Prostate gland (tissue), 2 donors: ENCODE measurements around the gene GID8. TPM values are rescaled to one million over a fixed set of nuclear protein-coding genes. Genes with fewer than 3 reads are reported as not detected.

ENCODE experiments used
- DNase-seq: peaks from one replicate; pipeline ENCODE4 v3.0.0-alpha.2; 2019; ENCODE audit warnings: low spot score
- H3K27ac ChIP-seq, 2 donors: fragments of 200-600 bp; sonication (generic); 2 replicates each; pipeline ENCODE4 v1.5.1; 2017 to 2019
- H3K27me3 ChIP-seq: fragments of 200-600 bp; sonication (generic); replicated peaks from 2 replicates; pipeline ENCODE4 v1.5.1; 2019; ENCODE audit not compliant: insufficient read depth
- H3K36me3 ChIP-seq, 2 donors: fragments of 200-600 bp; sonication (generic); 1 replicate in 1 of 2; 2 replicates in 1 of 2; pipeline versions ENCODE4 v1.5.1 to v1.8.1; 2017 to 2019
- H3K4me1 ChIP-seq: fragments of 200-600 bp; sonication (generic); replicated peaks from 2 replicates; pipeline ENCODE4 v1.5.1; 2019
- H3K4me3 ChIP-seq, 2 donors: fragments of 200-600 bp; sonication (generic); 2 replicates each; pipeline ENCODE4 v1.5.1; 2017 to 2019
- H3K9me3 ChIP-seq: fragments of 200-600 bp; sonication (generic); 2 replicates; pipeline ENCODE4 v1.5.1; 2017
- CTCF ChIP-seq, 4 experiments: fragments of 200-600 bp in 2 of 4; fragments of 450-650 bp in 2 of 4; sonication (generic) in 2 of 4; IDR thresholded peaks; 1 replicate in 3 of 4; 2 replicates in 1 of 4; pipeline ENCODE4 v1.5.1; 2016 to 2019; ENCODE audit warnings: antibody characterized with exemption in 4 of 4, mild to moderate bottlenecking in 2 of 4, moderate library complexity in 2 of 4
- POLR2A ChIP-seq: fragments of 450-650 bp; IDR thresholded peaks from one replicate; pipeline ENCODE4 v1.6.1; 2016; ENCODE audit warnings: antibody characterized with exemption, mild to moderate bottlenecking
- POLR2AphosphoS5 ChIP-seq: sonication (generic); formaldehyde crosslinking; IDR thresholded peaks from one replicate; pipeline ENCODE4 v1.6.1; 2017; ENCODE audit warnings: antibody characterized with exemption
- WGBS: methylation state at CpG from one replicate; pipeline ENCODE4 v1.1.5; 2018; 5-methylcytosine and 5-hydroxymethylcytosine counted together
- intact Hi-C: fragments of 100-400 bp; cut with DNase I; formaldehyde crosslinking; loops from one replicate; pipeline ENCODE4 v1.14.2; 2022
- total RNA-seq, 2 donors: library from RNA; depleted of rRNA; stranded (reverse); fragments of >200 nt; gene quantifications; one replicate each; pipeline ENCODE4 v1.1.0, GENCODE V29; 2016

Gene GID8
- total RNA-seq, 2 donors from 2014 or later, result 38.7 to 42.7 TPM

DNA sequence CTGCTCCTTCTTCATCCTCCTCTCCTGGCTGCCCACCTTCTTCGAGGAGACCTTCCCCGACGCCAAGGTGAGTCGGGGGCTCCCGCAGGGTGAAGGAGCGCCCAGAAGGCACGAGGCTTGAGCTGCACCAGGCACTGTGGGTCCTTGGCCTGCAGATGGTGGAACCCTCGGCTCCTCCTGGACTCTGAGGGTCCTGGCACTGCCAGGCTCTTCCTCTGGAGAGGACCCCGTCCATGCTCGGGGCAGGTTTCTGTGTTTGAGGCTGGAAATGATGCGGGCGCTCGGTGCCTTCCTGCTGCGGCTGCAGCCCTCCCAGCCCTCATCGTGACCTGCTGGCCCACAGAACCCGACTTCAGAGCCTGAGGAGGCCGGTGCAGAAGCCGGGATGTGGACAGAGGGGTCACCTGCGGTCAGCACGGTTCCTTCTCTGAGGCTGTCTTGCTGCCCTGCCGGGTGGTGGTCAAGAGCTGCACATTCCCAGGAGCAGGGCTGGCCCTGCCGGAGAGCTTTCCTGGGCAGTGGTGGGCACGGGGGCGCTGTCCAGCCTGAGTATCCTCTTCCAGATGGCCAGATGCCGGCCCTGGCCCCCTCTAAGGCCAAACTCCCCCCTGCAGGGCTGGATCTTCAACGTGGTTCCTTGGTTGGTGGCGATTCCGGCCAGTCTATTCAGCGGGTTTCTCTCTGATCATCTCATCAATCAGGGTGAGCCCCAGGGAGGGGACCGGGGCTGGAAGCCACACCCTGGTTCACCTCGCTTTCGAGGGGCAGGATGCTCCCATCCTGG lies 25.9 kb downstream of the GID8 start:
- no peak overlapping the region for H3K4me3 ChIP-seq
- intact Hi-C loops, result no loop called here
- H3K4me1 ChIP-seq, result no peaks in the 10 kb centered on the region
- no peak overlapping the region for H3K27ac ChIP-seq
- no peaks in the 10 kb centered on the region for H3K27me3 ChIP-seq
- no peak for DNase-seq
- H3K36me3 ChIP-seq, result no peaks in the 10 kb centered on the region
- 90% methylated on average over 32 of the region's 32 CpGs for WGBS
- no peak for TF ChIP-seq POLR2AphosphoS5
- TF ChIP-seq CTCF (IDR thresholded peaks at IDR 0.05), result no peak
- TF ChIP-seq POLR2A, result no peak
- H3K9me3 ChIP-seq, result no peaks in the 10 kb centered on the region

DNA sequence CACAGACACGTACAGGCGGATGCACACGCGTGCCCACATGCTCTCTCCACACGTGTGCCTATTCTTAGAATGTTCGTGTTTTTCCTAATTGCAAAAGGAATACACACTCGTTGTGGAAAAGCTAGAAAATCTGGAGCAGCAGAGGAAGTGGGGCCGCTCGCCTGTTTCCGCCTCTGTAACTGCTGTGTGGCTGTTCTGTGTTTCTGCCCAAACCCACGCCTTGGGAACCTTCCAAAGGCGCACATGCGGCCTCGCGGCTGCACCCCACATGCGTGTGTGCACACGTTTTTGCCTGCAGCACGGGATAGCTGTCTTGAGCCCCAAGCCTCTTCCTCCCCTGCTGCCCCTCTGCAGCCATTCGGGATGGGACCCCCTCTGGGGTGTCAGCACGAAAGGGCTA lies 26.8 kb downstream of the GID8 start:
- intact Hi-C loops, result no loop called here
- WGBS, result 64% methylated on average over 20 of the region's 20 CpGs
- no peak for DNase-seq
- no peaks in the 10 kb centered on the region for H3K36me3 ChIP-seq
- TF ChIP-seq CTCF (IDR thresholded peaks at IDR 0.05), result no peak
- no peak for TF ChIP-seq POLR2AphosphoS5
- no peak for TF ChIP-seq POLR2A
- H3K27ac ChIP-seq, result no peak overlapping the region
- no peak overlapping the region for H3K4me3 ChIP-seq
- no peaks in the 10 kb centered on the region for H3K4me1 ChIP-seq
- no peaks in the 10 kb centered on the region for H3K9me3 ChIP-seq
- no peaks in the 10 kb centered on the region for H3K27me3 ChIP-seq

GRCh38 chr20:62965363-62965771 lies 27.4 kb downstream of the GID8 start:
- H3K27me3 ChIP-seq, result peaks cover 2% of the 10 kb centered on the region
- WGBS, result 90% methylated on average over 15 of the region's 19 CpGs
- H3K9me3 ChIP-seq, result no peaks in the 10 kb centered on the region

DNA sequence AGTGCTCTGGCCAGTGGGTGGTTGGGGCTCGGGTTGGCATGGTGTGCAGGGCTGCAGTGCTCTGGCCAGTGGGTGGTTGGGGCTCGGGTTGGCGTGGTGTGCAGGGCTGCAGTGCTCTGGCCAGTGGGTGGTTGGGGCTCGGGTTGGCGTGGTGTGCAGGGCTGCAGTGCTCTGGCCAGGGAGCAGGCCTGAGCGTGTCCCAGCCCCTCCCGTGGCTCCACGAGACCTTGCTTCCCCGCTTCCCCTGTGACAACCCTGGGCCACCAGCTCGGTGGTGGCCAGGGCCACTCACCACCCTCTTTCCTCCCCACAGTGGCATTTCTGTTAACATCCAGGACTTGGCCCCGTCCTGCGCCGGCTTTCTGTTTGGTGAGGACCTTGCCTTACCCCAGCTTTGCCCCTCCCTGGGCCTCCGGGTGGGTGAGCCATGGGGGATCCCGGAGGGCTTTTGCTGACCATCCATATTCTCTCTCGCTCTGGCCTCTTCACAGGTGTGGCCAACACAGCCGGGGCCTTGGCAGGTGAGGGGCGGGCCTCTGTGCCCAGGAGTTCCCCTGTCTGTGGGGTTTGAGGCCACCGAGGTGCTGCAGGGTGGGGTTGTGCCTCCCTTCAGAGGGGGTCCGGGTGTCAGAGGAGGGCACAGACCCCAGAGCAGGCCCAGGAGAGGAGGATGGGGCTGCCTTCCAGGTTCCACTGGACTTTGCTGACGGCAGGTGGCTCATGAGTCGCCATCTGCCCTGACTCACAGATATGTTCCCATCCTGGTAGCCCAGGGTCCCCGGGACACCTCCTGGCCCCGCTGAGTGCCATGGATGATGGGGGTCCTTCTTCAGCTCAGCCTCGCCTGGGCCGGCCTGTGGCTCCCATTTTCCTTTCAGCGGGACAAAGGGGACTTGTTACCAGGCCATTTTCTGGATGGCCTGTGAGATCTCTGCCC lies 28.5 kb downstream of the GID8 start:
- Histone ChIP-seq H3K4me3 (no peak overlapping the region), H3K36me3 (no peaks in the 10 kb centered on the region), H3K27ac (no peak overlapping the region), H3K4me1 (no peaks in the 10 kb centered on the region), H3K9me3 (no peaks in the 10 kb centered on the region), H3K27me3 (peaks cover 4% of the 10 kb centered on the region)
- DNase-seq, result no peak
- TF ChIP-seq POLR2A (no peak), POLR2AphosphoS5 (no peak), CTCF (IDR thresholded peaks at IDR 0.05) (no peak)
- 89% methylated on average over 17 of the region's 27 CpGs for WGBS
- intact Hi-C loops, result no loop called here

More at GRCh38 chr20:62965363-62965771, 27.4 kb downstream of the GID8 start:
- Histone ChIP-seq H3K4me3 (no peak overlapping the region), H3K36me3 (no peaks in the 10 kb centered on the region), H3K27ac (no peak overlapping the region), H3K4me1 (no peaks in the 10 kb centered on the region)
- no peak for TF ChIP-seq POLR2A
- no peak for TF ChIP-seq CTCF (IDR thresholded peaks at IDR 0.05)
- TF ChIP-seq POLR2AphosphoS5, result no peak
- DNase-seq, result no peak
- intact Hi-C loops, result no loop called here
